ENCODE data around the gene SEMA7A. TPM values are rescaled to one million over a fixed set of nuclear protein-coding genes. Genes with fewer than 3 reads are reported as not detected.

SEMA7A gene
- total RNA-seq, 4 donors from 2014 or later: 0.29 to 16.9 (median 4.5) TPM; not detected in 1

DNA sequence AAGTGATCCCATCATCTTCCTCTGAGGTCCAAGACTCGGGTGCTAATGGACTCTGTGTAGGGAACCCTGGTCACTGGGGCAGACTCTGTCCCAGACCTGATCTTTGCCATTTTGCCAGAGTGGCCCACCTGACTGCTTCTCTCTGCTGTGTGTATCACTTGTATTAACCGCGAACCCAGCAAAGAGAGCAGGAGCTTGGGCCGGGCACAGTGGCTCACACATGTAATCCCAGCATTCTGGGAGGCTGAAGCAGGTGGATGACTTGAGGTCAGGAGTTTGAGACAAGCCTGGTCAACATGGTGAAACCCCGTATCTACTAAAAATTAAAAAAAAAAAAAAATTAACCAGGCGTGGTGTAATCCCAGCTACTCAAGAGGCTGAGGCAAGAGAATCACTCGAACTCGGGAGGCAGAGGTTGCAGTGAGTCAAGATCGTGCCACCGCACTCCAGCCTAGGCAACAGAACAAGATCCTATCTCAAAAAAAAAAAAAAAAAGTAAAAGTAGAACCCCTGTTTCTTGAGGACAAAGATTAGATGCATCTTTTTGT lies 33.4 kb downstream of the SEMA7A start:
- no peak overlapping the region for H3K27ac ChIP-seq
- H3K36me3 ChIP-seq: no peaks in the 10 kb centered on the region
- no peaks in the 10 kb centered on the region for H3K4me1 ChIP-seq
- H3K27me3 ChIP-seq: no peaks in the 10 kb centered on the region
- intact Hi-C loops (cut with DNase I; ENCODE audit: low total_unique reads): no loop called here
- H3K9me3 ChIP-seq: no peaks in the 10 kb centered on the region
- no peak for DNase-seq
- no peak overlapping the region for H3K4me3 ChIP-seq
- TF ChIP-seq, protein P1, sequence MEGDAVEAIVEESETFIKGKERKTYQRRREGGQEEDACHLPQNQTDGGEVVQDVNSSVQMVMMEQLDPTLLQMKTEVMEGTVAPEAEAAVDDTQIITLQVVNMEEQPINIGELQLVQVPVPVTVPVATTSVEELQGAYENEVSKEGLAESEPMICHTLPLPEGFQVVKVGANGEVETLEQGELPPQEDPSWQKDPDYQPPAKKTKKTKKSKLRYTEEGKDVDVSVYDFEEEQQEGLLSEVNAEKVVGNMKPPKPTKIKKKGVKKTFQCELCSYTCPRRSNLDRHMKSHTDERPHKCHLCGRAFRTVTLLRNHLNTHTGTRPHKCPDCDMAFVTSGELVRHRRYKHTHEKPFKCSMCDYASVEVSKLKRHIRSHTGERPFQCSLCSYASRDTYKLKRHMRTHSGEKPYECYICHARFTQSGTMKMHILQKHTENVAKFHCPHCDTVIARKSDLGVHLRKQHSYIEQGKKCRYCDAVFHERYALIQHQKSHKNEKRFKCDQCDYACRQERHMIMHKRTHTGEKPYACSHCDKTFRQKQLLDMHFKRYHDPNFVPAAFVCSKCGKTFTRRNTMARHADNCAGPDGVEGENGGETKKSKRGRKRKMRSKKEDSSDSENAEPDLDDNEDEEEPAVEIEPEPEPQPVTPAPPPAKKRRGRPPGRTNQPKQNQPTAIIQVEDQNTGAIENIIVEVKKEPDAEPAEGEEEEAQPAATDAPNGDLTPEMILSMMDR (IDR thresholded peaks at IDR 0.05): no peak
- TF ChIP-seq POLR2A (IDR thresholded peaks at IDR 0.05): no peak

- no peak for DNase-seq
- TF ChIP-seq, protein P1 (IDR thresholded peaks at IDR 0.05): no peak
- TF ChIP-seq POLR2A (IDR thresholded peaks at IDR 0.05): no peak
- Histone ChIP-seq H3K4me1 (no peaks in the 10 kb centered on the region), H3K27ac (no peak overlapping the region), H3K9me3 (no peaks in the 10 kb centered on the region), H3K27me3 (no peaks in the 10 kb centered on the region), H3K36me3 (no peaks in the 10 kb centered on the region), H3K4me3 (no peak overlapping the region)
- intact Hi-C loops (cut with DNase I; ENCODE audit: low total_unique reads): no loop called here
Measured at GRCh38 chr15:74399511-74400312, 34.0 kb downstream of the SEMA7A start.

DNA sequence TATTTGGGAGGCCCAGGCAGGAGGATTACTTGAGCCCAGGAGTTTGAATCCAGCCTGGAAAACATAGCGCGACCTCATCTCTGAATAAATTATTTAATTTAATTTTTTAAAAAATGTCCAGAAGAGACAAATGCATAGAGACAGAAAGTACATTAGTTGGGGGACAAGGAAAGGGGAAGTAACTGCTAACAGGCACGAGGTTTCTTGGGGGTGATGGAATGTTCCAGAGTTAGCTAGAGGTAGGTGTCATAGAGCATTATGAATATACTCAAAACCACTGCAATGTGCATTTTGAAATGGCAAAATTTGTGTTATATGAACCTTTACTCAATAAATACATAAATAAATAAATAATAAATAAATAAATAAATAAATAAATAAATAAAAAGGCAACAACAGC lies 34.7 kb downstream of the SEMA7A start:
- Histone ChIP-seq H3K27me3 (no peaks in the 10 kb centered on the region), H3K4me1 (no peaks in the 10 kb centered on the region), H3K36me3 (no peaks in the 10 kb centered on the region), H3K9me3 (no peaks in the 10 kb centered on the region), H3K27ac (no peak overlapping the region), H3K4me3 (no peak overlapping the region)
- TF ChIP-seq POLR2A (IDR thresholded peaks at IDR 0.05): no peak
- TF ChIP-seq, protein P1 (IDR thresholded peaks at IDR 0.05): no peak
- intact Hi-C loops (cut with DNase I; ENCODE audit: low total_unique reads): no loop called here
- DNase-seq: no peak

DNA sequence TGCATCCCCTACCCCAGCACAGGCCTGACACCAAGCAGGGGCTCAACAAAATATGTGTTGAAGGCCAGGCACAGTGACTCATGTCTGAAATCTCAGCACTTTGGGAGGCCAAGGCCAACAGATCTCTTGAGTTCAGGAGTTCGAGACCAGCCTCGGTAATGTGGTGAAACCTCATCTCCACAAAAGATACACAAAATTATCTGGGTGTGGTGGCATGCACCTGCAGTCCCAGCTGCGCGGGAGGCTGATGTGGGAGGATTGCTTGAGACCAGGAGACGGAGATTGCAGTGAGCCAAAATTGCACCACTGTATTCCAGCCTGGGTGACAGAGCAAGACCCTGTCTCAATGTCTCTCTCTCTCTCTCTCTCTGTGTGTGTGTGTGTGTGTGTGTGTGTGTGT lies 35.6 kb downstream of the SEMA7A start:
- Histone ChIP-seq H3K27ac (no peak overlapping the region), H3K36me3 (no peaks in the 10 kb centered on the region), H3K27me3 (no peaks in the 10 kb centered on the region), H3K4me3 (no peak overlapping the region), H3K4me1 (no peaks in the 10 kb centered on the region), H3K9me3 (no peaks in the 10 kb centered on the region)
- no peak for DNase-seq
- no peak for TF ChIP-seq POLR2A (IDR thresholded peaks at IDR 0.05)
- TF ChIP-seq, protein P1 (IDR thresholded peaks at IDR 0.05): no peak
- intact Hi-C loops (cut with DNase I; ENCODE audit: low total_unique reads): no loop called here

GRCh38 chr15:74397239-74398068 lies 36.3 kb downstream of the SEMA7A start:
- no peaks in the 10 kb centered on the region for H3K36me3 ChIP-seq
- no peaks in the 10 kb centered on the region for H3K9me3 ChIP-seq
- no peak overlapping the region for H3K27ac ChIP-seq
- no peaks in the 10 kb centered on the region for H3K27me3 ChIP-seq
- intact Hi-C loops (cut with DNase I; ENCODE audit: low total_unique reads): no loop called here
- H3K4me3 ChIP-seq: no peak overlapping the region
- DNase-seq: no peak
- TF ChIP-seq, protein P1 (IDR thresholded peaks at IDR 0.05): no peak
- no peak for TF ChIP-seq POLR2A (IDR thresholded peaks at IDR 0.05)
- H3K4me1 ChIP-seq: no peaks in the 10 kb centered on the region

All from uterus (tissue), 4 donors.